HUES64 (cell line): ENCODE measurements around the gene NUTF2.

Experiments used
- H3K27ac ChIP-seq: 2 replicates; pipeline ENCODE4 v1.7.0; 2013; ENCODE audit warnings: low read depth, low read length, inconsistent platforms
- H3K27me3 ChIP-seq: 2 replicates; pipeline ENCODE4 v1.6.1; 2013; ENCODE audit warnings: mild to moderate bottlenecking, low read length; ENCODE audit not compliant: insufficient read depth
- H3K36me3 ChIP-seq: 2 replicates; pipeline ENCODE4 v1.6.1; 2013; ENCODE audit warnings: mild to moderate bottlenecking, low read length; ENCODE audit not compliant: insufficient read depth
- H3K4me1 ChIP-seq: 2 replicates; pipeline ENCODE4 v1.6.1; 2013; ENCODE audit warnings: mild to moderate bottlenecking, low read length, moderate library complexity; ENCODE audit not compliant: insufficient read depth
- H3K4me3 ChIP-seq: 2 replicates; pipeline ENCODE4 v1.5.1; 2013; ENCODE audit warnings: mild to moderate bottlenecking, low read length, moderate library complexity
- H3K9ac ChIP-seq: 2 replicates; pipeline ENCODE4 v1.6.1; 2013; ENCODE audit warnings: mild to moderate bottlenecking, low read depth, low read length
- H3K9me3 ChIP-seq: 2 replicates; pipeline ENCODE4 v1.6.1; 2013; ENCODE audit warnings: low read depth, low read length; ENCODE audit not compliant: insufficient read depth
- WGBS: fragments of 150-250, 120-280 bp; methylation state at CpG from one replicate; pipeline ENCODE4 v1.1.7; 2013; ENCODE audit warnings: missing lambda C conversion rate; 5-methylcytosine and 5-hydroxymethylcytosine counted together

Gene NUTF2

GRCh38 chr16:67841198-67841815 lies 5.4 kb upstream of the NUTF2 start:
- 57% methylated on average over 17 of the region's 17 CpGs for WGBS
- peak overlapping the region; percentile 91 for H3K27ac ChIP-seq

GRCh38 chr16:67841816-67842508 lies 4.8 kb upstream of the NUTF2 start, which contains the start of gene THAP11:
Gene THAP11, plus strand, starts transcription at chr16:67842320. Its CDS starts 235 bp downstream, at chr16:67842555.
- H3K9me3 ChIP-seq, result no peaks in the 10 kb centered on the region
- peaks cover 34% of the 10 kb centered on the region for H3K4me1 ChIP-seq
- 0 out of 2 replicates have a peak, but pooled peaks cover 5% of the 10 kb centered on the region for H3K36me3 ChIP-seq
- peak within 1 kb of the TSS; percentile 91 for H3K27ac ChIP-seq
- H3K27me3 ChIP-seq, result no peaks in the 10 kb centered on the region
- H3K4me3 ChIP-seq, result peak within 1 kb of the TSS; percentile 94
- H3K9ac ChIP-seq, result peak within 1 kb of the TSS; percentile 90
- WGBS, result under 1% methylated on average over 83 of the region's 83 CpGs

More at GRCh38 chr16:67841198-67841815, 5.4 kb upstream of the NUTF2 start:
- Histone ChIP-seq H3K9ac (peak overlapping the region; percentile 90), H3K36me3 (0 out of 2 replicates have a peak, but pooled peaks cover 5% of the 10 kb centered on the region), H3K4me1 (peaks cover 34% of the 10 kb centered on the region), H3K27me3 (no peaks in the 10 kb centered on the region), H3K9me3 (no peaks in the 10 kb centered on the region), H3K4me3 (peak overlapping the region; percentile 94)

- Histone ChIP-seq H3K36me3 (0 out of 2 replicates have a peak, but pooled peaks cover 5% of the 10 kb centered on the region), H3K9me3 (no peaks in the 10 kb centered on the region), H3K27ac (peak overlapping the region; percentile 91), H3K4me1 (peaks cover 34% of the 10 kb centered on the region), H3K4me3 (peak overlapping the region; percentile 94), H3K9ac (peak overlapping the region; percentile 90), H3K27me3 (no peaks in the 10 kb centered on the region)
- WGBS, result under 1% methylated on average over 67 of the region's 67 CpGs
Observed at GRCh38 chr16:67842509-67843342, 4.0 kb upstream of the NUTF2 start.

- no peaks in the 10 kb centered on the region for H3K27me3 ChIP-seq
- no peak overlapping the region for H3K27ac ChIP-seq
- no peaks in the 10 kb centered on the region for H3K9me3 ChIP-seq
- peak overlapping the region; percentile 90 for H3K9ac ChIP-seq
- peak overlapping the region; percentile 94 for H3K4me3 ChIP-seq
- peaks cover 34% of the 10 kb centered on the region for H3K4me1 ChIP-seq
- H3K36me3 ChIP-seq, result 0 out of 2 replicates have a peak, but pooled peaks cover 5% of the 10 kb centered on the region
- WGBS, result 28% methylated on average over 11 of the region's 11 CpGs
Observed at GRCh38 chr16:67843343-67843765, 3.4 kb upstream of the NUTF2 start.

GRCh38 chr16:67844497-67844896 lies 2.2 kb upstream of the NUTF2 start:
- H3K9me3 ChIP-seq, result no peaks in the 10 kb centered on the region
- no peak overlapping the region for H3K9ac ChIP-seq
- peaks cover 34% of the 10 kb centered on the region for H3K4me1 ChIP-seq
- peaks cover 9% of the 10 kb centered on the region; the same call in 1 of the 2 replicates for H3K36me3 ChIP-seq
- H3K27ac ChIP-seq, result no peak overlapping the region
- H3K4me3 ChIP-seq, result peak overlapping the region; percentile 94
- 77% methylated on average over 4 of the region's 4 CpGs for WGBS
- H3K27me3 ChIP-seq, result no peaks in the 10 kb centered on the region

GRCh38 chr16:67845291-67846062 lies 1.3 kb upstream of the NUTF2 start:
- no peaks in the 10 kb centered on the region for H3K9me3 ChIP-seq
- peak overlapping the region; percentile 72 for H3K9ac ChIP-seq
- peak overlapping the region; percentile 92 for H3K4me3 ChIP-seq
- H3K27me3 ChIP-seq, result no peaks in the 10 kb centered on the region
- peak overlapping the region; percentile 90 for H3K27ac ChIP-seq
- H3K4me1 ChIP-seq, result peaks cover 34% of the 10 kb centered on the region
- H3K36me3 ChIP-seq, result peaks cover 13% of the 10 kb centered on the region; the same call in 1 of the 2 replicates
- WGBS, result 81% methylated on average over 5 of the region's 5 CpGs

- peak overlapping the region; percentile 92 for H3K4me3 ChIP-seq
- peaks cover 34% of the 10 kb centered on the region for H3K4me1 ChIP-seq
- H3K9ac ChIP-seq, result peak overlapping the region; percentile 72
- H3K27me3 ChIP-seq, result no peaks in the 10 kb centered on the region
- H3K9me3 ChIP-seq, result no peaks in the 10 kb centered on the region
- peak overlapping the region; percentile 90 for H3K27ac ChIP-seq
- 39% methylated on average over 2 of the region's 2 CpGs for WGBS
- peaks cover 13% of the 10 kb centered on the region; the same call in 1 of the 2 replicates for H3K36me3 ChIP-seq
Observed at GRCh38 chr16:67846063-67846319, 742 bp upstream of the NUTF2 start.

- peaks cover 28% of the 10 kb centered on the region for H3K4me1 ChIP-seq
- under 1% methylated on average over 62 of the region's 62 CpGs for WGBS
Observed at GRCh38 chr16:67847064-67847861, 530 bp downstream of the NUTF2 start, which contains the start of gene CENPT. Gene CENPT, minus strand, starts transcription at chr16:67847693. Its CDS starts 13,834 bp downstream, at chr16:67833859.

GRCh38 chr16:67848118-67848517 lies 1.4 kb downstream of the NUTF2 start:
- H3K4me1 ChIP-seq, result peaks cover 28% of the 10 kb centered on the region
- WGBS, result 95% methylated on average over 11 of the region's 11 CpGs
- H3K4me3 ChIP-seq, result peak overlapping the region; percentile 92
- no peaks in the 10 kb centered on the region for H3K9me3 ChIP-seq
- no peaks in the 10 kb centered on the region for H3K27me3 ChIP-seq
- H3K9ac ChIP-seq, result peak overlapping the region; percentile 93
- H3K36me3 ChIP-seq, result peaks cover 13% of the 10 kb centered on the region; the same call in 1 of the 2 replicates
- peak overlapping the region; percentile 90 for H3K27ac ChIP-seq

More at GRCh38 chr16:67847064-67847861, 530 bp downstream of the NUTF2 start, which contains the start of gene CENPT:
- Histone ChIP-seq H3K9me3 (no peaks in the 10 kb centered on the region), H3K27ac (peak within 1 kb of the TSS; percentile 90), H3K4me3 (peak within 1 kb of the TSS; percentile 92), H3K9ac (peak within 1 kb of the TSS; percentile 93), H3K36me3 (peaks cover 13% of the 10 kb centered on the region; the same call in 1 of the 2 replicates), H3K27me3 (no peaks in the 10 kb centered on the region)

- Histone ChIP-seq H3K9ac (no peak overlapping the region), H3K9me3 (no peaks in the 10 kb centered on the region), H3K27ac (no peak overlapping the region), H3K36me3 (peaks cover 11% of the 10 kb centered on the region; the same call in 1 of the 2 replicates), H3K27me3 (no peaks in the 10 kb centered on the region), H3K4me3 (no peak overlapping the region), H3K4me1 (peaks cover 16% of the 10 kb centered on the region)
- 96% methylated on average over 3 of the region's 3 CpGs for WGBS
Observed at GRCh38 chr16:67853670-67854069, 6.9 kb downstream of the NUTF2 start.
